Activated naive CD4-positive, alpha-beta T cell treated with anti-CD3 and anti-CD28 coated beads, Interleukin-2, amount 50 U/mL, for 72 hours (primary cell): ENCODE measurements around the gene CHRNB4. TPM values are rescaled to one million over a fixed set of nuclear protein-coding genes. Genes with fewer than 3 reads are reported as not detected.
"Not testable (repeated sequence)": the region's sequence is repeated elsewhere in the genome, so short reads cannot be mapped to it uniquely, and the experiment has no call there.

Experiments
- ATAC-seq, 2 donors: fragments of 150-1000 bp; cut with Tn5 transposase; 2 replicates each; pipeline ENCODE4 v1.10.0; 2021; ENCODE audit warnings: mild to moderate bottlenecking in 2 of 2, moderate library complexity in 2 of 2
- DNase-seq, 2 donors: peaks; one replicate each; pipeline ENCODE4 v3.0.0; 2021 to 2022; ENCODE audit warnings: low spot score in 2 of 2
- H3K27ac Mint-ChIP-seq, 2 donors: one replicate each; pipeline ENCODE4 v1.8.0; 2022; ENCODE audit warnings: mild to moderate bottlenecking in 2 of 2, mixed read lengths in 2 of 2
- H3K36me3 Mint-ChIP-seq, 2 donors: one replicate each; pipeline ENCODE4 v1.8.0; 2022; ENCODE audit warnings: mixed read lengths in 2 of 2
- H3K9me3 Mint-ChIP-seq, 2 donors: one replicate each; pipeline ENCODE4 v1.8.0; 2022; ENCODE audit warnings: mixed read lengths in 2 of 2
- total RNA-seq, 2 donors: library from RNA; stranded (reverse); gene quantifications; one replicate each; pipeline ENCODE4 v1.2.3, GENCODE V29; 2022

The CHRNB4 gene
- not detected for total RNA-seq

GRCh38 chr15:78641102-78641748 is at the start of gene CHRNB4:
CHRNB4 (minus strand) TSS chr15:78641210; CDS start chr15:78641133, 77 bp downstream.
- Mint-ChIP-seq H3K9me3 (no peaks in the 10 kb centered on the region), H3K36me3 (no peaks in the 10 kb centered on the region), H3K27ac (no peak within 1 kb of the TSS)
- DNase-seq (peak in 1 of 2 donors; percentile 16), ATAC-seq (peak; percentile 53 to 75)

GRCh38 chr15:78689626-78690025 is 48.6 kb upstream of the CHRNB4 start:
- ATAC-seq (no peak), DNase-seq (no peak)
- H3K9me3 Mint-ChIP-seq: no peaks in the 10 kb centered on the region
- H3K27ac Mint-ChIP-seq: no peak overlapping the region
- no peaks in the 10 kb centered on the region for H3K36me3 Mint-ChIP-seq

- ATAC-seq (no peak), DNase-seq (no peak)
- H3K27ac Mint-ChIP-seq: peak overlapping the region in 1 of 2 donors; percentile 37
- no peaks in the 10 kb centered on the region for H3K36me3 Mint-ChIP-seq
- H3K9me3 Mint-ChIP-seq: no peaks in the 10 kb centered on the region
These were observed 44.9 kb upstream of the CHRNB4 start for GRCh38 chr15:78685925-78686324.

GRCh38 chr15:78685159-78685921 is 44.3 kb upstream of the CHRNB4 start:
- Mint-ChIP-seq H3K27ac (no peak overlapping the region), H3K36me3 (no peaks in the 10 kb centered on the region), H3K9me3 (no peaks in the 10 kb centered on the region)
- no peak for DNase-seq
- no peak for ATAC-seq

GRCh38 chr15:78684657-78685056 is 43.6 kb upstream of the CHRNB4 start:
- no peak for DNase-seq
- Mint-ChIP-seq H3K27ac (no peak overlapping the region), H3K36me3 (no peaks in the 10 kb centered on the region), H3K9me3 (no peaks in the 10 kb centered on the region)
- no peak for ATAC-seq

- H3K27ac Mint-ChIP-seq, DNase-seq, ATAC-seq, H3K36me3 Mint-ChIP-seq, H3K9me3 Mint-ChIP-seq: not testable (repeated sequence)
These were observed 42.6 kb upstream of the CHRNB4 start for GRCh38 chr15:78683599-78683998.

- Mint-ChIP-seq H3K36me3 (no peaks in the 10 kb centered on the region), H3K9me3 (no peaks in the 10 kb centered on the region), H3K27ac (no peak overlapping the region)
- DNase-seq (no peak), ATAC-seq (no peak)
These were observed 41.8 kb upstream of the CHRNB4 start for GRCh38 chr15:78682693-78683410.

GRCh38 chr15:78682004-78682651 is 41.1 kb upstream of the CHRNB4 start:
- DNase-seq: no peak
- Mint-ChIP-seq H3K9me3 (no peaks in the 10 kb centered on the region), H3K36me3 (no peaks in the 10 kb centered on the region), H3K27ac (no peak overlapping the region)
- ATAC-seq: no peak

- H3K27ac Mint-ChIP-seq: no peak overlapping the region
- ATAC-seq (no peak), DNase-seq (no peak)
- no peaks in the 10 kb centered on the region for H3K9me3 Mint-ChIP-seq
- H3K36me3 Mint-ChIP-seq: no peaks in the 10 kb centered on the region
These were observed 40.4 kb upstream of the CHRNB4 start for GRCh38 chr15:78681281-78682003.

- no peak overlapping the region for H3K27ac Mint-ChIP-seq
- no peak for DNase-seq
- ATAC-seq: no peak
These were observed 39.5 kb upstream of the CHRNB4 start for GRCh38 chr15:78680431-78681075.

GRCh38 chr15:78679089-78679511 is 38.1 kb upstream of the CHRNB4 start:
- H3K27ac Mint-ChIP-seq: no peak overlapping the region
- DNase-seq (no peak), ATAC-seq (no peak)
- H3K36me3 Mint-ChIP-seq: no peaks in the 10 kb centered on the region
- H3K9me3 Mint-ChIP-seq: no peaks in the 10 kb centered on the region

More at GRCh38 chr15:78680431-78681075, 39.5 kb upstream of the CHRNB4 start:
- no peaks in the 10 kb centered on the region for H3K9me3 Mint-ChIP-seq
- H3K36me3 Mint-ChIP-seq: no peaks in the 10 kb centered on the region

- Mint-ChIP-seq H3K27ac (no peak overlapping the region), H3K9me3 (no peaks in the 10 kb centered on the region), H3K36me3 (no peaks in the 10 kb centered on the region)
- ATAC-seq: no peak
- no peak for DNase-seq
These were observed 35.6 kb upstream of the CHRNB4 start for GRCh38 chr15:78676424-78677110.

- H3K9me3 Mint-ChIP-seq: no peaks in the 10 kb centered on the region
These were observed 34.8 kb upstream of the CHRNB4 start for GRCh38 chr15:78675617-78676360.

GRCh38 chr15:78675206-78675605 is 34.2 kb upstream of the CHRNB4 start:
- no peaks in the 10 kb centered on the region for H3K9me3 Mint-ChIP-seq
- H3K27ac Mint-ChIP-seq: no peak overlapping the region
- H3K36me3 Mint-ChIP-seq: no peaks in the 10 kb centered on the region
- DNase-seq: no peak
- no peak for ATAC-seq

More at GRCh38 chr15:78675617-78676360, 34.8 kb upstream of the CHRNB4 start:
- ATAC-seq (no peak), DNase-seq (no peak)
- no peaks in the 10 kb centered on the region for H3K36me3 Mint-ChIP-seq
- H3K27ac Mint-ChIP-seq: no peak overlapping the region
